ENCODE data around the gene KRT84.

Gene KRT84

DNA sequence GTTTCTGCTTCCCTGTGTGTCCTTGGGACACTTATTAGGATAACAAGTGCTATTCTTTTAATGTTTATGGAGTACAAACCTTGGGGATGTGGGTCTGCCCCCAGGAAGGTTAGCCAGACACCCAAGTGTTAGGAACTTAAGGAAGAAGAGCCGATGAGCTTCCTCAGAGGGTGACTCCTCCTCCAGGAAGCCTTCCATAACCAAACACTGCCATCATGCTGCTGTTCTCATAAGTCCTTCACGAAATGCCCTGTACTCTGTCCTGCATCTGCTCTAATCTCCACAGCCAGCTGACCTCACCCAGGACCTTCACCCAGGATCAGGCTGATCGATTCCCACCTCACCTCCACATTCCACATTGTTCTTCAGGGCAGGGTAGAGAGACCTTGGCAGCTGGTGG is 16.9 kb downstream of the KRT84 start (continued):
- TF ChIP-seq ZNF148 (tag by site-specific recombination; IDR thresholded peaks at IDR 0.05; ENCODE audit: borderline replicate concordance) (no peak), ZNF157 (tag by site-specific recombination; IDR thresholded peaks at IDR 0.05) (no peak), ZNF394 (tag by site-specific recombination; IDR thresholded peaks at IDR 0.05; ENCODE audit: borderline replicate concordance) (no peak), ZFP41 (tag by site-specific recombination; IDR thresholded peaks at IDR 0.05; ENCODE audit: borderline replicate concordance) (no peak), GLI4 (tag by site-specific recombination; IDR thresholded peaks at IDR 0.05) (no peak), ZNF670 (tag by site-specific recombination; IDR thresholded peaks at IDR 0.05; ENCODE audit: low read depth) (no peak), CTCF (tag by site-specific recombination; IDR thresholded peaks at IDR 0.05) (no peak)

GRCh38 chr12:52367876-52368275 is 17.6 kb downstream of the KRT84 start:
- H3K4me1 ChIP-seq (ENCODE audit: control insufficient read depth, insufficient read depth, low read length) = no peaks in the 10 kb centered on the region
- H3K4me3 ChIP-seq (ENCODE audit: low read depth, low read length) = no peak overlapping the region
- ChIA-PET CTCF (interaction anchor here (0.6 to 10.0 kb wide), 6 partner anchors 16 to 532 kb away, joined by 3 to 200 read pairs (median 4); no protein-coding TSS in a partner anchor), POLR2A (no interaction called here)
- TF ChIP-seq ZNF677 (tag by site-specific recombination; IDR thresholded peaks at IDR 0.05) (no peak), ZNF792 (tag by site-specific recombination; IDR thresholded peaks at IDR 0.05) (no peak), BCL11A (tag by site-specific recombination; IDR thresholded peaks at IDR 0.05; ENCODE audit: low read depth) (no peak), TRIM28 (IDR thresholded peaks at IDR 0.05; ENCODE audit: borderline replicate concordance, low read length) (no peak), ZFHX2 (tag by site-specific recombination; conservative IDR thresholded peaks at IDR 0.05) (no peak), ZNF776 (tag by site-specific recombination; IDR thresholded peaks at IDR 0.05; ENCODE audit: borderline replicate concordance) (no peak), INSM2 (tag by site-specific recombination; IDR thresholded peaks at IDR 0.05) (no peak), ZBTB17 (tag by site-specific recombination; IDR thresholded peaks at IDR 0.05) (no peak), REST (tag by site-specific recombination; IDR thresholded peaks at IDR 0.05) (no peak), ZNF426 (tag by site-specific recombination; IDR thresholded peaks at IDR 0.05) (no peak)
- no peak overlapping the region for H3K27ac ChIP-seq (ENCODE audit: extremely low read depth, low read depth, low read length)
- no peaks in the 10 kb centered on the region for H3K36me3 ChIP-seq (ENCODE audit: control insufficient read depth in 2 of 2, insufficient read depth in 1 of 2, low read length in 2 of 2)
- H3K9me3 ChIP-seq (ENCODE audit: control insufficient read depth, insufficient read depth, low read depth, low read length) = no peaks in the 10 kb centered on the region

Data from HEK293 (cell line).